T-helper 1 cell treated with Interleukin-12 subunit alpha and Interleukin-12 subunit beta and Interleukin-4 antibody, amounts not matched to agents 30 ng/mL and 1 ng/mL, for 36 hours (primary cell): Measurements from ENCODE around the gene MCCD1. TPM values are rescaled to one million over a fixed set of nuclear protein-coding genes. Genes with fewer than 3 reads are reported as not detected.

Experiments used
- intact Hi-C: fragments of 100-400 bp; cut with micrococcal nuclease; formaldehyde crosslinking; loops from one replicate; pipeline ENCODE4 v1.15.1; 2024
- total RNA-seq: library from RNA; stranded (reverse); gene quantifications from 2 replicates; pipeline ENCODE4 v1.2.3, GENCODE V29; 2022

Gene MCCD1
- total RNA-seq, 1 donor from 2014 or later = not detected

DNA sequence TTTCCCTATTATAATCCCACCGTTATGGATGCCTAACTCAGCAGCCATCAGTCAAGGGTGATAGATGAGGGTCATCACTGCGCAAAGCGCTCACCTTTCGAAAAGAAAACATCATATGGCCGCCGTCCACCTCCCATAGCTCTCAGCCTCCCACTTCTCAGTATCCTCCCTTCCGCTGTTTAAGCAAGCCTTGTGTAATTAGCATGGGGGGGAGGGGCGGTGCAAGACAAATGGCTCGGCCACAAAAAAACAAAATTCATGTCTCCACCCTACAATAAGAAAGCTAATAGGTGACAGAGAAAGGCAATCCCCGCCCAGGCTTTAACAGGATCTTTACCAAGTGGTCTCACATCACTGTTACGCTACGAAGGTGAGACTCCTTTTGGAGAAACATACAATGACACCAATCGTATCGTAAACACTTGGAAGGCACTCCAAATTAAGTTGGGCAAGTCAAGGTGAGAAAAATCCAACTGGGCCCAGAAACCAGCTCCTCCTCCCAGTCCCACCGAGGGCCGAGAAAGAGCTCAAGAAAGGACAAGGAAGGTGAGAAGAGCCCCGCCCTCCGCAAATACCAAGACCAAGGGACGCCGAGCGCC, 12.4 kb downstream of the MCCD1 start:
- intact Hi-C loops = loop anchor here (1.0 to 5.0 kb wide), 7 partner anchors 47 to 1296 kb away; partner anchors contain the start of genes EHMT2, MDC1, PRRC2A and TAP2

DNA sequence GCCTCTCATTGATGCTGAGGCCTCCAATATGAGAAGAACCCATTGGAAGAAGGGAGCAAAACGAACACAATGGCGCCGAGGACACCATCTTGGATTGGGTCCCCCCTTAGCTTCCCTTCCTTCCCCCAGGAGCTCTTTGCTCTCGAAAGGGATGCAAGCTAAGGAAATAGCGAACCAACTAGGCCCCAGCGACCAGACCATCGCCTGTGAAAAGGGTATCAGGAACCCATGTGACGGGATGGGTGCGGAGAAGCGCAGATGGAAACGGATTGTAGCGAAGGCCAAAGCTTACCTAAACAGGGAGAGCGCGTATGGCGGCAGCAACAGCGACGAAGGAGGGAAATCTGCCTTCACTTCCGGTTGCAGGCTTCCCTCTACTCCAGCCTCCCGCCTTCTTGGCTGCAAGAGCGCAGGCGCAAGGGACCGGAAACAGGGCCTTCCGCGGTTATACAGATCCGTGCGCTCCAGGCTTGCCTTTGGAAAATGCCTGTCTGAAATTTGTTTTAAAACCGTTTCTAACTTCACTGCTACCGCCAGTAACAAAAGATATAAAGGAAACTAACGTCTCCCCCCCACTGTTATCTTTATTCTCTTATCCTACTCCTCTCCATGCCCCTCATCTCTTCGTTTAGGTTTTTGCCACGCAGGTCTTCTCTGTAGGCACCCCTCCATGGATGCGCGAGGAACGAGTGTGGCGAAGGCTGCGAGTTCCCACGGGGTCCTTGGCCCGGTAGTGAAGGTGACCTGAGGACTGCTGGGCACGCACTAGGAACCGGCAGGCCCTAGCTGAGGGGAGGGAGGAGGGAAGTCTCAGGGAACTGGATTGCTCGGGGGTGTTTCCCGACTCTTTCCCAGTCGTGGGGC, 13.1 kb downstream of the MCCD1 start, which contains the start of gene DDX39B:
DDX39B (minus strand) TSS at position 346 of the 864 bp plus-strand sequence. CDS start 1,471 bp downstream, outside the sequence.
- intact Hi-C loops = loop anchor here (1.0 to 5.0 kb wide), 10 partner anchors 45 to 1295 kb away; partner anchors contain the start of genes BAG6, EHMT2, MDC1 and PRRC2A

DNA sequence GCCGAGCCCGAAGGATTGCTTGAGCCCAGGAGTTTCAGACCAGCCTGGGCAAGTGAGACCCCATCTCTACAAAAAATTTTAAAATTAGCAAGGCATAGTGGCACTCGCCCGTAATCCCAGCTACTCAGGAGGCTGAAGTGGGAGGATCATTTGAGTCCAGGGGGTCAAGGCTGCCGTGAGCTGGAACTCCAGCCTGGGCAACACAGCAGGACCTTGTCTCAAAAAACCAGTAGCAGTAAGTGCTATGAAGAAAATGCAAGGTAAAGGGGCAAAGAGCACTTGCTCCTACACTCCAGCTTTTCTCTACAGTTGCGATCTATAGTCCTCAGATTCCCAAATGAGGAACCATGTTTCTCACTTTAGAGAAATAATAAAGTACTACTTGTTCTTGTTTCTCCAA, 14.9 kb downstream of the MCCD1 start:
- intact Hi-C loops = loop anchor here (5.0 kb wide), 1 partner anchor 1294 kb away; the partner anchor contains the start of gene TAP2

DNA sequence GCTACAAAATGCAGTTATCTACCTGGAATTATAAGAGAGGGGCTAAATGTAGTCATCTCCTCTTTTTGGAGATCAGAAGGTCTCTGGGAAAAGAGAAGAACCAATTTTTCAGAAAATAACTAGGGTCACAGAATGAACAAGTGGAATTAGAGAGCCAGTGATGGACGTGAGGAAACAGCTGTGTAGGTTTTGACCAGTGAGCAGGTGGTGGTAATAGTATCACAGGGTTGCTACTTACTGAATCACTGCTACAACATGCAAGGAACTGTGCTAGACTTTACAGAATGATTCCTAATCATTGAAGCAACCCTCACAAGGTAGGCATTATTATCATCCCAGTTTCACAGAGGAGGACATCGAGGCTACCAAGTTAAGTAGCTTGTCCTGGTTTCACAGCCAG, 15.9 kb downstream of the MCCD1 start:
- intact Hi-C loops = loop anchor here (5.0 kb wide), 3 partner anchors 633 to 1293 kb away; partner anchors contain the start of genes AGPAT1, RNF5 and TAP2

DNA sequence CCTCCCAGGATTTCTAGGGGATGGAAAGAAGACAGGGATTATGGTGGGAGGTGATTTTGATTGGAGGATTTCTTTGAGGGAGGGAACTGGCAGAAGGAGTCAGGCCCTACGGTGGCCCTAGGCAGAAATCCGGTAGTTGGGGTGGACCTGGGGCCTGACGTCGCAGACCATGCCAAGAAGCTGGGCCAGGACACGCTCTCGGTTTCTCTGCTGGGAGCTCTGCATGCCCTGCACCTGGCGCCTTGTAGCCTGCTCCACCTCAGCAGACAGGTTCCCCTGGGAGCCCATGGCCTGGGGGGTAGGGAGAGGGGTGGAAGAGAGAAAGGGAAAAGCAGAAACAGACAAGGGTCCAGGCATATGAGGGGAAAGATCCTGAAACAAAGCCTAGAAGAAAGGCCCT, 16.5 kb downstream of the MCCD1 start:
- intact Hi-C loops = loop anchor here (5.0 kb wide), 2 partner anchors 632 to 652 kb away; partner anchors contain the start of genes AGPAT1 and RNF5

DNA sequence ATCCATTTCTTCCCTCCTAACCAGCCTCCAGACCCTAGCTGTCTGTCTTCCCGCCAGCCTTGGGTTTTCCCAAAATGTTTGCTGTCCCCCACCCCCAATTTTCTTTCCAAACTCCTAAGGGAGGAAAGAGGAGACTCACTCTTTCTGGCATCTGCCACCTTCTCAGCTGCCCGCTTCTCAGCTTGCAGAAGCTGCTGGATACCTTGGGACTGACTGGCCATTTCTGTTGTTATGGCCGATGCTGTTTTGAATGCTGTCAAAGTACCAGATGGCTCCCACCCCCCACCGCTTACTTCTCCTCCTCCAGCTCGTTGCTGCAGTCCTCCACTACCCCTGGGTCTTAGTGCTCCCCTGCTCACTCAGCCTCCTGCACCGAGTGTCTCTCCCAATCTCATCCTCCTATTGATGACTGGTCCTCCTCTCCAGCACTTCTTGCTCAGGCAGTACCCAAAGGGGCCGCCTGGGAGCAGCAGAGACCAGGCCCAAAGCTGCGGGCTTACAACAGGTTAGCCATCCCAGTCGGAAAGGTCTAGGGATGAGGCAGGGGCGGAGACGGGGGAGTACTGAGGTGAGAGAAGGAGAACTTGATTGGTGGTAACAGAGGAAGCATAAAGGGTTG, 17.7 kb downstream of the MCCD1 start, which contains the start of gene ATP6V1G2:
ATP6V1G2 (minus strand) TSS at position 270 of the 619 bp plus-strand sequence; CDS start at position 221, 49 bp downstream.
- intact Hi-C loops = loop anchor here (1.0 to 5.0 kb wide), 7 partner anchors 52 to 826 kb away; partner anchors contain the start of genes AGPAT1, CLIC1, RNF5 and TUBB

DNA sequence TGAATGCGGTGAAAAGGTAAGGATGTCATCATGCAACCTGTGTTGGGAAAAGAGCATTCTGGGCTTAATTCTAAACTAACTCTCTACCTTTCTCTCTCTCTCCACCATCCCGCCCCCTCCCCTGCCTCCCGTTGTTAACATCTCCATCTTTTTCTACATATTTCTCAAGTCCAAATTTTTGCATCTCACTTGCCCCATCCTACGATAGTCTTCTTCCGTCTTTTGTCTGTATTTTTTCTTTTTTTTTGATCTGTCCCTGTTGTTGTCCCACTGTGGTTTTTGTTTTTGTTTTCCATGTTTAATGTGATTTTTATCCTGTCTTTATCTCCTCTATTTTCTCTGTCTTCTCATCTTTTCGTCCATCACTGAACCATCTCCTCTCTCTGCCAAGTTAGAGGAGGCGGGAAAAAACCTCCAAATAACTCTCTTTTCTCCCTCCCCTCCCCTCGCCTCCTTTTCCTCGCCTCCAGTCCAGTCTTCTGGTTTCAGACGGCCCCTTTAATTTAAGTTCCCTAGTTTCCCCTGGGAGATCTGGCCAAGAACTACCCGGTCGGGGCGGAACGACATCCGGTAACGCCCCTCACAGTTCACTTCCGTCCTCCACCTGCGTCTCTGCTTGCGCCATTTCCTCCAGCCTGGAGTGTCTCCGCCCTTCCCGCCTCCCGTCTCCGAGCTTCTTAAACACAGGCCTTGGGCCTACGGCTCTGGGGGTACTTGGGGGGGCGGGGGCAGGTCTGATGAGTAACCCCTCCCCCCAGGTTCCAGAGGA, 18.4 kb downstream of the MCCD1 start, which contains the start of gene NFKBIL1:
NFKBIL1 (plus strand) TSS at position 651 of the 769 bp plus-strand sequence; CDS start at position 738, 87 bp downstream.
- intact Hi-C loops = loop anchor here (1.0 to 5.0 kb wide), 18 partner anchors 12 to 826 kb away; partner anchors contain the start of genes ABHD16A, AGPAT1, BAG6 and CLIC1

DNA sequence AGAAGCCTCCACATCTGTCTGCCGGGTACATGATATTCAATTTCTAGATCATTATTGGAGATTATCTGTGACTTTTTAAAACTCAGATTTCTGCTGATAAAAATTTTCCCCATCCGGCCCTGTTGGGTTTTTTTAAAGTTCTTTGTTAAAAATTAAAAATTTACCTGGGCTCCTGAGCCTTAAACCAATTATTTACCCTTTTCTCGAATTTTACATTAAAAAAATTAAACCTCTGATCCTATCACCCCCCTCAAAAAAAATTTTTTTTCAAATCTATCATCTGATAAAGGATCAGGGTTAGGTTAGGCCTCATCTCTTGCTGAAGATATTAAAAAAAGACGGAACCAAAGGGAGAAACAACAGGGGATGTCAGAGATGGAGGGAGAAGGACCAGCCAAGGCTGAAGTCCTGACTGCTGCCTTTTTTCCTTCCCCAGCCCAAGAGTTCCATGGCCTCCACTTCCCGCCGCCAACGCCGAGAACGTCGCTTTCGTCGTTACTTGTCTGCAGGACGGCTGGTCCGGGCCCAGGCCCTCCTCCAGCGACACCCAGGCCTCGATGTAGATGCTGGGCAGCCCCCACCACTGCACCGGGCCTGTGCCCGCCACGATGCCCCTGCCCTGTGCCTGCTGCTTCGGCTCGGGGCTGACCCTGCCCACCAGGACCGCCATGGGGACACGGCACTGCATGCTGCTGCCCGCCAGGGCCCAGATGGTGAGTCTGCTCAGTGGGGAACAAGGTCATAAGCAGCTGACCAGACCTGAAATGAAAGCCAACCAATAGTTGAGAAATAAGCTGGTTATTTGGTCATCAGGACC, 19.2 kb downstream of the MCCD1 start:
- intact Hi-C loops = loop anchor here (1.0 to 5.0 kb wide), 15 partner anchors 11 to 827 kb away; partner anchors contain the start of genes ABHD16A, AGPAT1, BAG6 and CLIC1

DNA sequence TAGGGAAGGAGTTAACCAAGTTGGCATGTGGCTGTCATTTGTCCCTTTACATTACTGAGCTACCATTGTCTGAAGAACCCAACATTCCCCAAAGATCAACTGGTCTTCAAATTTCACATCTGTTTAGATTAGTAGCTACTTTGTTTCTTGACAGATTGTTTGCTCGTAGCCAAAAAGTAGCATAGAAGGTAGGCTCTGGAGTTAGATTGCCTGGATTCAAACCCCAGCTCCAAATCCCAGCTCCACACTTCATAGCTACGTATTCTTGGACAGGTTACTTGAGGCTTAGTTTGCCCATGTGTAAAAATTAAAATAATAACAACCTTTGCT, 19.7 kb downstream of the MCCD1 start:
- intact Hi-C loops = loop anchor here (5.0 kb wide), 2 partner anchors 629 to 649 kb away; partner anchors contain the start of genes AGPAT1 and RNF5

DNA sequence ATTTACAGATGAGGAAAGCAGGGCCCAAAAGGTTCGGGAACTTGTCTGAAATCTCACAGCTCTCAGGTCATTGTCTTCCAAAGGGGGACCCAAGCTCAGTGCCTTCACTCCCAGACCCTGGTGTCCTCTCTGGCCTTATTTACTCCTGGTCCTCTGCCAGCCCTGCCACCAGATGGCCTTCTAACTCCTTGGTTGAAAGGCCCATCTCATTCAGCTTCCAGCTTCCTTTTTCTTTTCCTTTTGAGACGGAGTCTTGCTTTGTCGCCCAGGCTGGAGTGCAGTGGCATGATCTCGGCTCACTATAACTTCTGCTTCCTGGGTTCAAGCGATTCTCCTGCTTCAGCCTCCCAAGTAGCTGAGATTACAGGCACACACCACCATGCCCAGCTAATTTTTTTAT, 22.6 kb downstream of the MCCD1 start:
- intact Hi-C loops = loop anchor here (1.0 kb wide), 2 partner anchors 29 to 47 kb away; no protein-coding TSS in a partner anchor

DNA sequence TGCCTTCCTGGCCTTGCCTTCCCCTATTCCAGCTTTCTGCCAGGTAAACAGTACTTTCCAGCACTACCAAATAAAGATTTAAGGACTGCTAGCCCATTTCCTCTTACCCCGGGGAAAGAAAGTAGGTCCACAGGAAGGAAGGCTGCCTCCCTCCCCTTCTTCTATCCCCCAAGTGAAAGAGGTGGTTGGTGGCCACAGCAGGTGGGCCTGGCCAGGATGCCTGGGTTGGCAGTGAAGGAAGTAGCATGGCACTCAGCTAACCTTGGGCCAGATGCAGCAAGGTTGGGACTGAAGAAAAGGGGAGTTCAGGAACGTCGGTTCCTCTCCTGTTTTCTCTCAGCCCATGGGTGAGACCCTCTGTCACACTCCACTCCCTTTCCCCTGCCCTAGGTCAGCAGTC, 27.5 kb downstream of the MCCD1 start:
- intact Hi-C loops = no loop called here

DNA sequence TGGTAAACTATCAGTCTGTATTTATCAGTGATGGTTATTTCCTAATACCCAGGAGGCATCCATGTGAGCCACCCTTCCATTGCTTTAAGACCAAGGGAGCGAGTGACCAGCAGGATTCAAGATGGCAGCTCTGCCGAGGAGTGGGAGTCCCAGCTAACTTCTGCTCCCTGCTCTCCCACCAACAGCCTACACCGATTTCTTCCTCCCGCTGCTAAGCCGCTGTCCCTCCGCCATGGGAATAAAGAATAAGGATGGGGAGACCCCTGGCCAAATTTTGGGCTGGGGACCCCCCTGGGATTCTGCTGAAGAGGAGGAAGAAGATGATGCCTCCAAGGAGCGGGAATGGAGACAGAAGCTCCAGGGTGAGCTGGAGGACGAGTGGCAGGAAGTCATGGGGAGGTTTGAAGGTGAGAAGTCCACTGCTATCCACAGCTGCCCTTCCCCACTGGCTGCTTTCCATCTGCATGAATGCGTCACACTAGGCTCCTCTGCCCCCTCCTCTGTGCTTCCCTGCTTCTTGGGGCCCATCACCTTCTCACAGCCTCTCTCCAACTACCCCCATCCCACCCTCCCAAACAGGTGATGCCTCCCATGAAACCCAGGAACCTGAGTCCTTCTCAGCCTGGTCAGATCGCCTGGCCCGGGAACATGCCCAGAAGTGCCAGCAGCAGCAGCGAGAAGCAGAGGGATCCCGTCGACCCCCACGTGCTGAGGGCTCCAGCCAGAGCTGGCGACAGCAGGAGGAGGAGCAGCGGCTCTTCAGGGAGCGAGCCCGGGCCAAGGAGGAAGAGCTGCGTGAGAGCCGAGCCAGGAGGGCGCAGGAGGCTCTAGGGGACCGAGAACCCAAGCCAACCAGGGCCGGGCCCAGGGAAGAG, 28.9 kb downstream of the MCCD1 start:
- intact Hi-C loops = no loop called here

DNA sequence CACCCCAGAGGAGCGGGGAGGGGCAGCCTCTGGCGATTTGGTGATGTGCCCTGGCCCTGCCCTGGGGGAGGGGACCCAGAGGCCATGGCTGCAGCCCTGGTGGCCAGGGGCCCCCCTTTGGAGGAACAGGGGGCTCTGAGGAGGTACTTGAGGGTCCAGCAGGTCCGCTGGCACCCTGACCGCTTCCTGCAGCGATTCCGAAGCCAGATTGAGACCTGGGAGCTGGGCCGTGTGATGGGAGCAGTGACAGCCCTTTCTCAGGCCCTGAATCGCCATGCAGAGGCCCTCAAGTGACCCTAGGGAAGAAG, 29.5 kb downstream of the MCCD1 start:
- intact Hi-C loops = no loop called here

DNA sequence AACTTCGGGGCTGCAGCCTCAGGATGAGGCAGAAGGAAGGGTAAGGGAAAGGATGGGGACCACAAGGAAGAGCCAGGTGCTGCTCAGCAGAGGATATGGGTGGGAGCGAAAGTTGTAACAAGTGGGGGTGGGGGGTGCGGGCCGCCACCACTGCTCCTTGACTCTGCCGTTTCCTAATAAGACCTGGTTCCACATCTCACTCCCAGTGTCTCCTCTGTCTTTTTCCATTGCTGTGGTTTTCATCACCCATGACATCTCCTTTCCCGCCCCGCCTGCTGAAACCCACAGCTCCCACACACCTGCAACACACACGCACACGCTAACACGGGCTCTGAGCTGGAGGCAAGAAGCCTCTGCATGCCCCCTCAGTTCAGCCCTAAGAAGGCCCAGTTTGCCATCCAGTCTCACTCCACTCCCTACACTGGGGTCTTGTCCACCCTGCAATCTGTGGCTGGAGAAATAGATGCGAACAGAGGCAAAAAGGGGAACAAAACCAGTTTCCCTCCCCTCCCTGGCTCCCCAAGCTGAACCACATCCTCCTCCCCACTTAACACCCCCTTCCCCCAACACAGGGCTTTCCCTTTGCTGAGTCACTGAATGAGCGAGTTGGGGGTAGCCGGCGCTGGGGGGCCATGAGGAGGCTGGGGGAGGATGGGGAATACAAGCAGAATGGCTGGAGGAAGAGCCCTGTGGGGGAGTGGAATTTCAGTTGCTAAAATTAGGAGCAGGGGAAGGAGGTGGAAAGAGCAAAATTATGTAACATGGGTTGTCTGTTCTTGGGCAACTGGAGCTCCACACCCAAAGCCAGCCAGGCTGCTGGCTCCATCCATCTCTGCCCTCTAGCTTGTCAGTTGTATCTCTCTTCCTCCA, 30.1 kb downstream of the MCCD1 start:
- intact Hi-C loops = loop anchor here (1.0 kb wide), 1 partner anchor 12 kb away; the partner anchor contains the start of gene NFKBIL1

DNA sequence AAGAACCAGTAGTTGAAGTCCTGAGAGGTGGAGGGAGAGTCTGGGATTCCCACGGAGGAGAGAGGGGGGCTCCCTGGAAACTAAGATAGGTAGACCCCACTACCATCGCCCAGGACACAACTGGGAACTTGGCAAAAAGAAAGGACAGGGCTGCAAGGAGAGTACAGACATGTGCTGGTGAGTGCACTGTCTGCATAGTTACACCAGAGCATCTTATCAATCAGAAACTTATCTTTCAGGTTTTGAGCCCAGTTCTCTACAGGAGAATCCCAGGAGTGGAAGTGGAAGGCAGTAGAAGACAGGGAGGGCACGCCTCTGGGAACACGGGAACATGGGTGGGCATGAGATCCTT, 30.8 kb downstream of the MCCD1 start:
- intact Hi-C loops = loop anchor here (1.0 kb wide), 1 partner anchor 12 kb away; the partner anchor contains the start of gene NFKBIL1

DNA sequence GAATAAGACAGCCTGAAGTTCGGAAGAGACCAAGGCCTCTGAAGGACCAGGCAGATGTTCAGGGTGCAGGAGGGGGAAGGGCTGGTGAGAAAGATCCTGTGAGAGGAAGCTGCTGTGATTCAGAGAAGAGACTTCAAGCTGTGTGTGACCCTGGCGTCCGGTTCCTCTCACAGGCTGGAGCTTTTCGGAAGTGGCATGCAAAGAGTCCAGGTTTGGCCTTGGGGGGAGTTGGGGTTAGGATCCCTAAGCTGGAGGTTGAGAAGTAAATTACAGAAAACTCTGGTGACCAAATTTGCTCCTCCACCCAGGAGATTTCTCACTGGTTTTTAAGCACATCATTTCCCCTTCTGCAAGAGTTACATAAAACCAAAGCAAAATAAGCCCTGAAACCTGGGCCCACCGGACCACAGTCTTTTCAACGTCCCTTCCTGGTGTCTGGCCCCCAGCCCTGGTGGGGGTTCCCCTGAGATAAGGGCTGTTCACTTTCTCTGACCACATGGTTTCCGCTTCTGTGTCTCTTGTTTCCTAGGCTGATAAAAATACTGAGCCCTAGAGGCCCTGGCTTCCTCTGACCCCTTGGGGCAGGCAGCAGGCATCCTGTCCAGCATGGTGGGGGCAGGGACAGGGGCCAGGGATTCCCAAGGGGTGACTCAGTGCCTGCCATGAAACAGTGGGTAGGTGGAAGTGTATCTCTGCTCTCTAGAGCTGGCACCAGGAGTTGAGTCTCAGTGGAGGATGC, 31.4 kb downstream of the MCCD1 start:
- intact Hi-C loops = loop anchor here (1.0 kb wide), 3 partner anchors 8 to 13 kb away; partner anchors contain the start of genes LTA and NFKBIL1

DNA sequence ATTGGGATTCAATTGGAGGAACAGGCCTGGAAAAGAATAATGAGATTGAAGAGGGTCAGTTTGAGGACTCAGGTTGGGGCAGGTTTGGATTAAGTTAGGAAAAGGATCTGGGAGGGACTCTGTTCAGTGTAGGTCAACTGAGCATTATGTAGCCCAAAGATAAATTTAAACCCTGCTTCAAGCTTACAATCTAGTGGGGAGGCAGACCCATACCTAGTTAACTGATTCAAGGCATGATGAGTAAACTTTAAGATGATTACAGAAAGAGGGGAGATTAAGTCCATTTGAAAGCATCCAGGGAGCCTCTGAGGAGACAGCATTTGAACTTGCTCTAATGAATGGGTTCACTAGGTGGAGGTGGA, 31.9 kb downstream of the MCCD1 start:
- intact Hi-C loops = loop anchor here (1.0 kb wide), 2 partner anchors 8 to 12 kb away; partner anchors contain the start of gene LTA
